Right kidney (tissue), 1 donor: ENCODE data around the gene NFKB2.

Source experiments
- DNase-seq: peaks from one replicate; pipeline ENCODE4 v3.0.0-alpha.2; 2016

Gene NFKB2

DNA sequence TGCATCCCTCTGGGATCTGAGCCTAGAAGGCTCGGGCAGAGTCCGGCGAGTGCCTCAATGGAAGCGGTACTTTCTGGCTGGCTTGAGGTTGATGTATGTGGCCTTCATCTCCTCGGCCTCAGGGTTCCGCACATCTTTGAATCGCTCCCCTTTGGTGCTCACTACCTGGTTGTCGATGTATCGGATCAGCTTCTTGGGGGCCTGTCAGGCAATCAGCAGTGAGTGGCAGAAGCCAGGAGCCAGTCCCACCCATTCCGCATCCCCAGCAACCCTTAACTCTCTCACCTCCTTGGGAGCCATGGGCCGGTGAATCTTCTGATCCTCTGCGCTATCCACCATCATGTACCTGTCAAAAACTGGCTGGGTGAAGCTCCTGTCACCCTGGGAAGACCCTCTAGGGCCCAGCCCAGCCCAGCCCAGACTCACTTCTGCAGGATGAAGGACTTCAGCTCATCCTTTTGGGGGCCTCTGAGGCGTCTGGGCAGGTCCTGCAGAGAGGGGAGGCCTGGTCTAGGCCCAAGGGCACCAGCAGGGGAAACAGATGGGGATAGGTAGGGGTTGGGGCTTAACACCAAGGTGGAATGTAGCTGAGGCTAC is 28.0 kb downstream of the NFKB2 start:
- DNase-seq: no peak

DNA sequence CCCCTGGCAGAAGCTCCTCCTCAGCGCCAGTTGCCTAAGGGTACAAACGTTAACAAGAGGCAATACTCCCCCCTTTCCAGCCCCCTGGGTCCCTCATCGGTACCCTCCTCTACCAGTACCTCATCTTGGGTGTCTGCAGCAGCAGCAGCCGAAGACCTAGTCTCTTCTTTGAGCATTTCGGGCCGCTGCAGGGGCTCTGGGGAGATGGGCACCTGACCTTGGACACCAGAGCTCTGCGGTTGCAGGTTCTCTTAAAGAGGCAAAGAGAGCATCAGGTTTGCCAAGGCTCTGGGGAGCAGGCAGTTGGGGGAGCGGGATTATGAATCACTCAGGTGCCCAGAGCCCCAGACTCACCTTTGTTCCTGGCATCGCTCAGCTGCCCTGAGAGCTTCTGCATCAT is 28.6 kb downstream of the NFKB2 start:
- no peak for DNase-seq

DNA sequence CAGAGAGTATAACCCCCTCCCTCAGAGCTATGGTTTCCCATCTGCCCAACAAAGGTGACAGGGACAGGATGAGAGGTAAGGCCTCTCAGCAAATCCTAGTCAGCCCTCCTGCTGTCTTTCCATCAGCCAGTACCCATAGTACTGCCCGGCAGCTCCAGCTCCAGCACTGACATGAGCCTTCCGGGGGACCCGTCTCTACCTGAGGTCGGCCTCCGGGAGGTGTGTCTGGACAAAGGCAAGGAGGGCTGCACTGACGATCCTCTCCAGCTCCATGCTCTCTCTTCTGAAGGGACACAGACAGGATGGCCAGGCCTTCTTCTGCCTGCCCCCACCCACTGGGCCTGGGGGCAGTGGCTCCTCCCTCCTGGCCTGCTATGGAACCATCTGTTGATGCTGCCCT is 29.4 kb downstream of the NFKB2 start:
- DNase-seq: no peak

DNA sequence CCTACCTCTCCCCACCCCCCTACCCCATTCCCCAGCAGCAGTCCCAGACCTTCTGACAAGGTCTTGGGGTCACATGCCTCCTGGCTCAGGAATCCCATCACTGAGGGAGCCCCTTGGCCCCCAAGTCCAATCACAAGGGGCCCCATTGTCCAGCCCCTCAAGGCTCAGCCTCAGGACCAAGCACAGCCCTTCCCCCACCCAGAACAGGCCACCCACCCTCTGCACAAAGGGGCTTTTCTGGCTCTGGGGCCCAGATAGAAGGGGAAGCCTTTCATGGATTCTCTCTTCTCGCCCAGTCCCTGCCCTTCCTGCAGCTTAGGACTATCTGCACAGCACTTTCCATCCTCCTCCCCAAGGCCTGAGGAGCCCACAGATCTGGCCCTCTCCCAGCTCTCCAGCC is 29.9 kb downstream of the NFKB2 start:
- DNase-seq: no peak

DNA sequence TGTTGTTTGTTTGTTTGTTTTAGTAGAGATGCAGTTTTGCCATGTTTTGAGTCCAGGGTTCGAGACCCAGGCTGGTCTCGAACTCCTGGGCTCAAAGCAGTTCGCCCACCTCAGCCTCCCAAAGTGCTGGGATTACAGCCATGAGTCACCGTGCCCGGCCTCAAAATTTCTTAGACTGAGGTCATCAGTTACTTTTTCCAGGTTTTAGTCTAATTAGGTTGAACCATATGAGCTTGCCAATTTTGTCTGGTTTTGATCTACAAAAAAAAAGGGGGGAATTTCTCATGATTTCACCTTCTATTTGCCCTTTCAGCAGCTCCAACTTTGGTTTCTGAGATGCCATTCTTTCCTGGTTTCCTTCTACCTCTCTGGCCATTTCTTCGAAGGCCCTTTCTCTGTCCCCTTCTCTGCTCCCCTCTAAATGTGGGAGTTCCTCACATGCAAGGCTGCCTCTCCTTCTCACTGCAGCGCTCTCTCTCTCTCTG is 31.3 kb downstream of the NFKB2 start:
- no peak for DNase-seq

DNA sequence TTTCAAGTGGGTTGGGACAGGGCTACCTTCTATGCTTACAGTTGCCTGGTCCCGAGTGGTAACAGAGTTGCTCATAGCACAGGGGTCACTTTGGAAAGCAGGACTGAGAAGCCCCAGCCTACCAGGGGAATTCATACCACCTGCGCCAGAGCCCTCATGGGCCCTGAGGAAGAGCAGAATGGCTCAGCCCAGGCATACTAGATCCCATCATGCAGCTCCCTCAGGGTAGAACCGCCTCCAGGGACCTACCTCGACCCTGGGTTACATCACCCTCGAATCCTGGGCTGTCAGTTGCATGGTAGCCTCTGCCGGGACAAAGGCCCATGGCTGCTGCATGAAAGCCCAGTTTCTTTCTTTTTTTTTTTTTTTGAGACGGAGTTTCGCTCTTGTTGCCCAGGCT is 34.0 kb downstream of the NFKB2 start:
- no peak for DNase-seq

DNA sequence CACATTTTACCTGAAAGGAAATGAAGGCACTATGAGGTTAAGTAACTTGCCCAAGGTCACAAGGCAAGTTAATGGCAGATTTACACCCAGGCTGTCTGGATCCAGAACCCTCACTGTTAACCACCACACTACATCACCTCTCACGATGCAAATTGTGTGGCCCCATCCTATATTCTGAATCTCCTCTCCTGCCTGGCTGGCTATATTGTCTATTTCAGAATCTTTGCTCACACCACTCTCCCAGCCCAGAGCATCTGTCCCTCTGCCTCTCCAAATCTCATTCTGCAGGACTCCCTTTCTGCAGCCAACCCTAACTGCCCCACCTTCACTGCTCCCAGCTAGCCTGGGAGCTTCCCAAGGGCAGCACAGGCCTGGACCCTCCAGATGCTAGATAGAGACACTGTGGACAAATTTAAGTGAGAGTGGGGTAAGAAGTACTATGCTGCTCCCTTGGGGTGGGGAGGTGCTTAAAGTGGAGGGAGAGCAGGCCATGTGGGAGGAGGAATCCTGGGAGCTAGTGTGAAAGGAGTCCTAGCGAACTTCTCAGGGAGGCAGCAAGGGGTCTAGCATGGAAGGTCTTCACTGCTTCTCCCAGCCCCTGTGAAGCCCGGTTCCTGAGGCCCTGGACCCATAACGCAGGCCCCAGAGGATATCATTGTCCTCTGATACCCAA is 36.1 kb downstream of the NFKB2 start:
- no peak for DNase-seq

DNA sequence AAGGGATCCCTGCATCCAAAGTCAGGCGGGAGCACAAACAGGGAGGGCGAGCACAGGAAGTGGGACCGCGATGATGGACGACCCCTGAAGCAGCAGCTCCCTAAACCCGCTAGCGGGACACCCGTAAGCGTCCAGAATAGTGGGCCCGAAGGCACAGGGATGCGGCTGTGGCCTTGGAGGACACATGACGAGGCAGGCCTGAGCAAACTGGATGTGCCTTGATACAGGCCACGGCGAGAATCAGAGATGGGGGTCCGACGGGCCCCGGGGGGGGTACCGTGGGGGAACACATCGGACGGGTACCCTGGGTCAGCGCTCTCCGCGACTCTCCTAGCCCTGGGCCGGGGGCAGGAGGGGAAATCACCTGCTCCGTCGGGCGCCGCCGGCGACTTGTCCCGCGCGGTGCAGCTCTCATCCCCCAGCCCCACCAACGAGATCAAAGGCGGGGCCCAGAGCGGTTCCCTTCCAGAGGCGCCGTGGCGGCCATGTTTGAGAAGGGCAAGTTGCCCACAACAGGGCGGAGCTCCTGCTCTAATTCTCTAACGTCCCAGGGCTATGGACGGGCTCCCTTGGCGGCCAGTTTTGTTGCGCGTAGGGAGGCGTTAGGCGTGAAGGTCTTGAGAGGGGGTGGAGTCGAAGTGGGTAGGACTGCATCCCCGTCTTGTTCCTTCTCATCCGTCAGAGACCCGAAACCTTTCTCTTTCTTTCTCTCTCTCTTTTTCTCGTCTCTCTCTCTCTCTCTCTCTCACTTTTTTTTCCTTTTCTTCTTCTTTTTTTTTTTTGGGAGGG is 36.9 kb downstream of the NFKB2 start, which contains the start of gene CUEDC2:
CUEDC2 (minus strand) TSS at position 413 of the 789 bp plus-strand sequence. CDS start 7,386 bp downstream, outside the sequence.
- peak; percentile 93 for DNase-seq

DNA sequence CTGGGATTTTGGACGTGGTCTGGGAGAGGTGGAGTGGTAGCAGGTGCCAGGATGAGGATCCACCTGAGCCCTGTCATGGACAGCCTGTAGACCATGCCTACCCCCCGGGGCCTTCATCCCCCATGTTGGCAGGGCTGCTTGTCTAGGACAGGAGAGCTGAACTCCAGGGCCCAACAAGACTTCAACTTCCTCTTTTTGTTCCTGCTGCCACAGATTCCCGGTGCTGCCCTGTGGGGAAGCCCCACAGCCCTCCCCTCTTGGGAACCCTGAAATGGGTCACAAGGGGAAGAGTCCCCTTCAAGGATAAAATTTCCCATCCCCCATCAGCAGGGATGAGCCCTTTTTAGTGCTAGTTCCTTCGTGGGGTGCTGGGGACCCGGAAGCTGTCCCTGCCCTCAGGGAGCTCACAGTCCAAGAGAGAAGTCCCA is 38.1 kb downstream of the NFKB2 start:
- no peak for DNase-seq

DNA sequence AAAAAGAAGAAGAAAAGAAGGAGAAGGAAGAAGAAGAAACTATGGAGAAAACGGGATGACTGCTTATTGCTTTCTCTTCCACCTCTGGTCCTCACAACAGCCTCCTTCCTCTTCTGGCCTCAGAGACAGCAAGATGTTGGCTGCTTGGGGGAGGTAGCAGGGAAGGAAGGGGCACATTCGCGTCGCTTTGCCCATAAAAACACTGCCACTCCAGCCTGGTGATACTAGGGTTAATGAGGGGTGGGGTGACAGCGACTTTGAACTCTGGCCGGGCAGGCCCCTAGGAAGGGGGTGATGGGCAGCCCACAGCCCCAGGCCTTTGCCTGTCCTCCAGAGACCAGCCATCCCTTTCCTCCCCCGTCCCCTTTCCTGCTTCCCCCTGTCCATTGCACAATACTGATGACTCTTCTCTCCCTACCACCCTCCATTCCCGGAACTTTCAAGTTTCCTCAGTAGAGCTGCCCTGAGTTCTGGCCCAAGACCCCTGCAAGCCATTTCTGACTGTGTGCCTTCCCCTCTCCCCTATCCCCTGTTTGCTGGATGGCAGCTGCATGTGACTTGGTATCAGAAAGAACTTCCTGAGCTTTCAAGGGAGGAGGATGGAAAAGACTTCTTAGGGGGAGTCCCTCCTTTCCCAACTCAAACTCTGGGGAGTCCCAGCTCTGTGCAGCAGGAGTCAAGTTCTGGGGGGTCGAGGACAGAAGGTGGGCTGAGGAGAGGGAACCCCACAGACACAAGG is 39.1 kb downstream of the NFKB2 start:
- DNase-seq: peak; percentile 57

DNA sequence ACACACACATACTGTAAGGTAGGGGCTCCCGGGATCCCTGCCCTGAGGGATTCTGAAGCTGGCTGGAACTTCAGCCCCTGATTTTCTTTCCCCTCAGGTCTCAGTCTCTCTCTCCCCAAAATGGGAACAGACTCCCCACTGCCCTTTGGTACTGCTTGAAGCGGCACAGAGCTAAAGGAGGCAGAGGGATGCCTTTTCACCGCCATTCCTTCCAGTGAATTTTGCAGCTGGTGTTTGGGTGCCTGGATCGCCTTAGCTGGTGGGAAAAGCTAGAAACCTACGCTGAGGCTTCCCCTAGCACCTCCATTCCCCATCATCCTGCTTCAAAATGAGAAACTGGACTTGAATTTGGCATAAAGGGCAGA is 39.6 kb downstream of the NFKB2 start:
- DNase-seq: no peak

DNA sequence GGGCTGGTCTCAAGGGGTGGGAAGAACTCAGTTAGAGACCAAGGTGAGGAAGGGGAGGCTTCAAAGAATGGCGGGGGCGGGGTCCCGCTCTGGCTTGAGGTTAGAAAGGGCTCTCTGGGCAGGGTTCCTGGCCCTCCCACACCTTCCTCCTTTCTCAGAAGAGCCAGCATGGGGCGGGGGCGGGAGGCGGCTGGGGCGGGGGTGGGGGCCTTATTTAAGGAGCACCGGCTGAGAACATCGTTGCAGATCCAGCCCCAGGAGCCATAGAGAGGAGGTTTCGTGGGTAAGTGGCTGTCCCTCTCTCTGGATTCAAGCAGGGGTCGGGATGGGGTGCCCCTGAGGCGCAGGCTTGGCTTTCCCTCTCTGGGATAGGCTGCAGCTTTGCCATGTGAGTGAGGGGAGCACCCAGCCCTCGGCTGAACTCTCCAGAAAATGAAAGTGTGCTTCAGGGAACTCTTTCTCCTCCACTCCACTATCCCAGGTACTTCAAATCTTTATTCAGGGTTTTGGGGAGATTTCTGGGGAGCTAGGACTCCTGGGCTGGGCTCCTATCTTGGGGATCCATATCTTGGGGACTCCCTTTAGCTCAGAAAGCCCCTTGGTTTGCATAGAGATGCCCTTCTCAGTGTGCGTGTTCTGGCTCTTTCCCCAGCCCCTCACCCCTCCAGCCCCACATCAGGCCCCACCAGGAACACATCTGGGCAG is 40.2 kb downstream of the NFKB2 start:
- peak; percentile 56 for DNase-seq

DNA sequence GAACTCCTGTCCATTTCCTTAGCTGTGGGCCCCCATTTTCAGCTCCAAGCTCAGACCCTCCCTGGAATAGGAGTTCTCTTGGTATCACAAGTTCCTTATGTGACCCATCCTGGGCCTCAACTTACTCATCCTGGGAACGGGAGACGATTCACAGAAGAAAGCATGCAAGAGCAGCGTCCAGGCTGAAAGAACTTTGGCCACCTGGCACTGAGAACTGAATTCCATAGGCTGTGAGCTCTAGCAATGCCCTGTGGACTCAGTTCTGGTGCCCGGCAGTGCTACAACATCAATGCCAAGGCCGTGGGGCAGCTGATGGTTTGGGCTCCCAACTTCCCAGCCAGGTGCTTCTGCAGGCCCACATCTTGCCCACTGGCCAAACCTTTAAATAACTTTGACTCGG is 40.8 kb downstream of the NFKB2 start:
- DNase-seq: no peak

DNA sequence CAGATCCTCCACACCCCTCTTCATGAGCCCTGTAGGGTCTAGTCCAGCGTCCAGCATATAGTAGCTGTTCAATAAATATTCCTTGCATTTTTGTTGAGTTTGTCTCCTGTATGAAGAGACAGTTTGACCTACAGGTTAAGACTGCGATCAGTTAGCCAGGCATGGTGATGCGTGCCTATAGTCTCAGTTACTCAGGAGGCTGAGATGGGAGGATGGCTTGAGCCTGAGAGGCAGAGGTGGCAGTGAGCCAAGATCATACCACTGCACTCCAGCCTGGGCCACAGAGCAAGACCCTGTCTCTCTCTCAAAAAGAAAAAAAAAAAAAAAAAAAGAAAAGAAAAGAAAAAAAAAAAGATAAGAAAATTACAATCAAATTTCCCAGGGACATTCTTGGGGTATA is 42.0 kb downstream of the NFKB2 start:
- no peak for DNase-seq

DNA sequence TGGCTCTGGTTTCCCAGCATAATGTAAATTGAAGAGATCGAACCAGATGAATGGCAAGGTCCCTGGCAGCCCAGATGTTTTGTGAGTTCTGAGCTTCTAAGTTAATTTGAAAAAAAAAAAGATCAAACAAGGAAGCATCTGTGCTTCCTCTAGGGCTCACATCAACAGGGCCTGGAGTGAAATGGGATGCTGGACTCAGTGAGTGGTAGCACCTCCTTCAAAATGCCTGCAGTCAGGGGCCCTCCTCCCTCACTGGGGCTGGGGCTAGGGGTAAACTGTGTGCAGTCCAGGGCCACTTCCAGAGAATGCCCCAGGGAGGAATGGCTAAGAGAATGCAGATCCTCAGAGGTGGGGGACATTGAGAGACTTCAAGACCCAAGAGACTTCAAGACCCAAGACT is 42.9 kb downstream of the NFKB2 start:
- DNase-seq: no peak

DNA sequence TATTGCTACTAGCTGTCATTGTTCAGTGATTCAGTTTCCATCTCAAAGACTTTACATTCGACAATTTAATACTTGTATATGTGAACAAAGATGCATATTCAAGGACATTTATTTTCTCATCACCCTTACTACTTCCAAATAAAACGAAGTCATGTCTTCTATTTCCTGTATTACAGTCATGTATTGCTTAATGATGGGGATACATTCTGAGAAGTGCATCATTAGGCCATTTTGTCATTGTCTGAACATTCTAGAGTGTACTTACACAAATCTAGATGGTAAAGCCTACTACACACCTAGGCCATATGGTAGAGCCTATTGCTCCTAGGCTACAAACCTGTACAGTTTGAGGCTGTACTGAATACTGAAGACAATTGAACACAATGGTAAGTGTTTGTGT is 49.3 kb downstream of the NFKB2 start:
- no peak for DNase-seq

DNA sequence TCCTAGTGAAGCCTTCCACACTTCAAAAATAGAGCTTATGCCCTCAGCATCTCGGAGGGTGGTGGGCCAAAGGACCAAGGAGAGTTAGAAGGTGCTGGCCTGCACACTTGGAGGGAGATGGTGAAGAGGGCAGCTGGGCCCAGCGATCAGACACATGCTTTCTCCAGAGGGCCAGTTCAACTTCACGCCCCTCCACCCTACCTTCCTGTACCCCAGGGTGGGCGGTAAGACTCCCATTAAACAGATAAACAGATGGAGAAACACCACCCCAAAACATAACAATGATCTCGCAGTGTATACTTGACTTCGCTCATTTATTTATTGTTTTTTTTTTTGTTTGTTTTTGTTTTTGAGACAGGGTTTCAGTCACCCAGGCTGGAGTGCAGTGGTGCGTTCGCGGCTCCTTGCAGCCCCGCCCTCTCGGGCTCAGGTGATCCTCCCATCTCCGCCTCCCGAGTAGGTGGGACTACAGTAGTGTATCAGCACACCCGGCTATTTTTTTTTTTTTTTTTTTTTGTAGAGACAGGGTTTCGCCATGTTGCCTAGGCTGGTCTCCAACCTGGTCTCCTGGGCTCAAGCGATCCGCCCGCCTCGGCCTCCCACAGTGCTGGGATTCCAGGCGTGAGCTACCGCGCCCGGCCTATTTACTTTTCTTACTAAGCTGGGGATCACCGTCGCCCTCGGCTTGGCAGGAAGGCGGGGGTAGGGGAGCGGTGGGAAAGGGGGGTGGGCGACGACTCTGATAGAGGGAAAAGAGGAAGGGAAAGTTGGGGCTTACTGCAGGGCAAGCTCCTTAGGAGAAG is 54.0 kb downstream of the NFKB2 start:
- peak; percentile 61 for DNase-seq

DNA sequence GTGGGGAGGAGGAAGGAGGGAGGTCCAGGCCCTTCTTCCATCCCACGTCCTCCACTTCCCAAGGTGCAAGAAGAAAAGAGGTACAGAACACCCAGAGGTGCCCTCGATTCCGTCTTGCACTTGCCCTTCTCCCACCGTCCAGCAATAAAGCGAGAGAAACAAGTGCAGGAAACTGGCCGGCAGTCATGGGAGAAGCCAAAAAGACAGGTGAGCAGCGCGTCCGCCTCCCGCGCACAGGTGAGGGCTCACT is 54.5 kb downstream of the NFKB2 start:
- DNase-seq: no peak

DNA sequence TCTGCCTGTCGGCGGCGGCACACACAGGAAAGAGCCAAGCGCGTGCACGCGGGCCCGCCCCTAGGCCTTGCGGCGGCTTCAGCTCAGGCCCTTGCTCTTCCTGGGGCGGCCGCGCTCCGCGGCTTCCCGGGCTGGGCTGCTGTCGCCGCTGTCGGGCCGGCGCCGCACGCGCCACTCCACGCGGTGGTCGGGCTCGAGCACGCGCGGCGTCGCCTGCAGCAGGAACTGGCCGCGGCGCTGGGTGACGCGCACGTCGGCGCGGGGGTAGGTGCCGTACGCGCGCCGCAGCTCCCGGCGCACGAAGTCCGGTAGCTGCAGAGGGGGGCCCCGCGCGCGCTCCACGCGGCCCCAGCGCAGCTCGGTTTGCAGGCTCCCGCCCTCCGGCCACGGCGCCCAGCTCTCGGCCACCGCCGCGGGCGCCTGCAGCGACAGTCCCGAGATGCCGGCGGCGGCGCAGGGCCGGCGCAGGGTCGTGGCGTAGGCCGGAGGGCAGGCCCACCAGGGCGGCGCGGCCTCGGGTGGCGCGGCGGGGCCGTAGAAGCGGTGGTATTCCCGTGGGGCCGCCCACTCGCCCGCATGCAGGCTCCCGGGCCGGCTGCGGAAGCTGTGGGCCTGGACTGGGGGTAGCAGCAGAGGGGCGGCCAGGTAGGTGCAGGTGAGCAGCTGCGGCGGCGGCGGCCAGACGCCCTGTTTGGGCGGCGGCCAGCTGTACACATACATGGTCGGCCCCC is 55.0 kb downstream of the NFKB2 start:
- peak; percentile 86 for DNase-seq

DNA sequence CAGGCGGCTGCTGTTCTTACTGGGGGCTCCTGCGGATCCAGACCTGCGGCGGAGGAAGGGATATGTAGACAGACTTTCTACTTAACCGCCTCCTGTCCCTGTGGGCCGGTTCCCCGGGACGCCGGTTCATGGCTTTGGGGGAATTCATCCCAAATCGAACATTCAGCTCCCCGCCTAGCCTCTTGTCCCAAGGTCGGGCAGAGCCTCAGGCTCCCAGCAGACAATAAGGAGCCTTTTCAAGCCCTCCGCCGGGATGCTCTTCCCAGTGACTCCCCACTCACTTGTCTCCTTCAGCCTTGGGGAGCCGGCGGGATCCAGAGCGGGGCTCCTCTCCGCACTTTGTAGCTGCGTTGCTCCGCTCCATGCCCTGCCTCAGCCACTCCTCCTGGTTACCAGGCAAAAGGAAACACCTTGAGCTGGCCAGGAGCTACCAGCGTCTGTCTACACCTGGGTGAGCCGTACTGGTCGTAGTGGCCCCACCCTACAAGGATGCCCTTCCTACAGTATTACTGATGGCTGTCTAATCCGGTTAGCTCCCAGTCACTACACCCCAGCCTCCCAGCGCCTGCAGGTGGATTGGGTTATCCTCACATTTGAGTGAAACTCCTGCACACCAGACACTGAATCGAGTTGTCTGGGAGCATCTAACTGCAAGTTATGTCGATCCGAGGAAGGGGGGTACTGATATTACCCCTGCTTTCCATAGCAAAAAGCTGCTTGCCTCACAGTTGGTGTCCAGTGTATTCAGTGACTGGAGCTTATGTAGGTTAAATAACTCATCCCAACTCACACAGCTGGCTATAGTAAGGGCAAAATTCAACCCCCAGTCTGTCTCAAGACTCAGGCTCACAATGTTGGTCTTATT is 55.8 kb downstream of the NFKB2 start, which contains the start of gene C10orf95:
C10orf95 (minus strand) TSS at position 439 of the 865 bp plus-strand sequence. CDS start 450 bp downstream, outside the sequence.
- DNase-seq: no peak
